IPS DF 6.9 (cell line): Measurements from ENCODE around the gene OR10T2.
"Not testable (repeated sequence)": the region's sequence is repeated elsewhere in the genome, so short reads cannot be mapped to it uniquely, and the experiment has no call there.

Experiments used
- DNase-seq: peaks from one replicate; pipeline ENCODE4 v3.0.0-alpha.2; 2013; ENCODE audit warnings: low read depth, low spot score
- H3K27ac ChIP-seq: one replicate; pipeline ENCODE4 v1.5.1; 2013; ENCODE audit warnings: low read length, control low read depth
- H3K27me3 ChIP-seq: 2 replicates; pipeline ENCODE4 v1.6.1; 2013; ENCODE audit warnings: mild to moderate bottlenecking, low read length; ENCODE audit not compliant: control insufficient read depth, insufficient read depth
- H3K36me3 ChIP-seq: 2 replicates; pipeline ENCODE4 v1.6.1; 2013; ENCODE audit warnings: low read length; ENCODE audit not compliant: control insufficient read depth, insufficient read depth
- H3K4me1 ChIP-seq: 2 replicates; pipeline ENCODE4 v1.6.1; 2013; ENCODE audit warnings: low read length; ENCODE audit not compliant: control insufficient read depth, insufficient read depth
- H3K4me3 ChIP-seq: 2 replicates; pipeline ENCODE4 v1.5.1; 2013; ENCODE audit warnings: mild to moderate bottlenecking, low read length
- H3K9me3 ChIP-seq: 2 replicates; pipeline ENCODE4 v1.6.1; 2013; ENCODE audit warnings: low read length, inconsistent platforms; ENCODE audit not compliant: control insufficient read depth, insufficient read depth
- WGBS: extraction: QIAGEN DNeasy Blood & Tissue Kit; methylation state at CpG from one replicate; pipeline ENCODE4 v1.1.7; 2013; ENCODE audit warnings: mixed read lengths, missing lambda C conversion rate; ENCODE audit not compliant: insufficient read length, insufficient coverage; 5-methylcytosine and 5-hydroxymethylcytosine counted together

OR10T2 gene

GRCh38 chr1:158396646-158397045 lies 2.6 kb downstream of the OR10T2 start:
- DNase-seq = no peak
- H3K27ac ChIP-seq = no peak overlapping the region
- H3K27me3 ChIP-seq = no peaks in the 10 kb centered on the region
- H3K4me3 ChIP-seq = no peak overlapping the region
- no peaks in the 10 kb centered on the region for H3K9me3 ChIP-seq
- no peaks in the 10 kb centered on the region for H3K36me3 ChIP-seq
- no CpG with 5 or more reads among the region's 3 CpGs for WGBS
- no peaks in the 10 kb centered on the region for H3K4me1 ChIP-seq

GRCh38 chr1:158393476-158393875 lies 5.8 kb downstream of the OR10T2 start:
- H3K27me3 ChIP-seq = no peaks in the 10 kb centered on the region
- H3K27ac ChIP-seq = no peak overlapping the region
- H3K4me3 ChIP-seq = no peak overlapping the region
- H3K9me3 ChIP-seq = no peaks in the 10 kb centered on the region
- no peak for DNase-seq
- H3K36me3 ChIP-seq = no peaks in the 10 kb centered on the region
- H3K4me1 ChIP-seq = no peaks in the 10 kb centered on the region
- WGBS = no CpG with 5 or more reads among the region's 5 CpGs

- Histone ChIP-seq H3K27ac (no peak overlapping the region), H3K4me1 (no peaks in the 10 kb centered on the region), H3K36me3 (no peaks in the 10 kb centered on the region)
Observed at GRCh38 chr1:158391099-158391498, 8.2 kb downstream of the OR10T2 start.

GRCh38 chr1:158390331-158390730 lies 8.9 kb downstream of the OR10T2 start:
- H3K27ac ChIP-seq = no peak overlapping the region

More at GRCh38 chr1:158391099-158391498, 8.2 kb downstream of the OR10T2 start:
- Histone ChIP-seq H3K27me3 (no peaks in the 10 kb centered on the region), H3K4me3 (no peak overlapping the region), H3K9me3 (no peaks in the 10 kb centered on the region)
- DNase-seq = no peak

GRCh38 chr1:158374860-158375259 lies 24.4 kb downstream of the OR10T2 start:
- Histone ChIP-seq H3K36me3 (no peaks in the 10 kb centered on the region), H3K4me3 (no peak overlapping the region), H3K9me3 (no peaks in the 10 kb centered on the region), H3K27ac (no peak overlapping the region), H3K4me1 (no peaks in the 10 kb centered on the region), H3K27me3 (no peaks in the 10 kb centered on the region)
- no CpG with 5 or more reads among the region's 1 CpG for whole genome bisulfite sequencing
- DNase-seq = no peak

More at GRCh38 chr1:158390331-158390730, 8.9 kb downstream of the OR10T2 start:
- H3K36me3 ChIP-seq = no peaks in the 10 kb centered on the region
- H3K4me3 ChIP-seq = no peak overlapping the region
- no peaks in the 10 kb centered on the region for H3K4me1 ChIP-seq
- H3K27me3 ChIP-seq = no peaks in the 10 kb centered on the region
- WGBS = no CpG with 5 or more reads among the region's 1 CpG
- DNase-seq = no peak
- H3K9me3 ChIP-seq = no peaks in the 10 kb centered on the region

- H3K9me3 ChIP-seq, DNase-seq: not testable (repeated sequence)
- no CpG with 5 or more reads among the region's 25 CpGs for WGBS
Observed at GRCh38 chr1:158374101-158374500, 25.2 kb downstream of the OR10T2 start.

GRCh38 chr1:158371188-158371953 lies 27.9 kb downstream of the OR10T2 start:
- no peaks in the 10 kb centered on the region for H3K4me1 ChIP-seq
- no peak overlapping the region for H3K4me3 ChIP-seq
- H3K9me3 ChIP-seq = no peaks in the 10 kb centered on the region
- no peak for DNase-seq
- no peaks in the 10 kb centered on the region for H3K36me3 ChIP-seq
- no peak overlapping the region for H3K27ac ChIP-seq
- H3K27me3 ChIP-seq = no peaks in the 10 kb centered on the region
- WGBS = no CpG with 5 or more reads among the region's 6 CpGs

More at GRCh38 chr1:158374101-158374500, 25.2 kb downstream of the OR10T2 start:
- not testable (repeated sequence) for H3K36me3 ChIP-seq, H3K27me3 ChIP-seq, H3K27ac ChIP-seq, H3K4me3 ChIP-seq, H3K4me1 ChIP-seq

GRCh38 chr1:158366783-158367182 lies 32.5 kb downstream of the OR10T2 start:
- Histone ChIP-seq H3K27me3 (no peaks in the 10 kb centered on the region), H3K4me1 (no peaks in the 10 kb centered on the region), H3K27ac (no peak overlapping the region), H3K36me3 (no peaks in the 10 kb centered on the region), H3K4me3 (no peak overlapping the region), H3K9me3 (no peaks in the 10 kb centered on the region)
- no peak for DNase-seq

GRCh38 chr1:158362941-158363340 lies 36.3 kb downstream of the OR10T2 start:
- Histone ChIP-seq H3K27me3 (no peaks in the 10 kb centered on the region), H3K4me1 (no peaks in the 10 kb centered on the region), H3K4me3 (no peak overlapping the region), H3K36me3 (no peaks in the 10 kb centered on the region), H3K27ac (no peak overlapping the region), H3K9me3 (no peaks in the 10 kb centered on the region)
- DNase-seq = no peak
- WGBS = no CpG with 5 or more reads among the region's 1 CpG

- WGBS = no CpG with 5 or more reads among the region's 1 CpG
- no peaks in the 10 kb centered on the region for H3K4me1 ChIP-seq
- no peak for DNase-seq
- no peaks in the 10 kb centered on the region for H3K9me3 ChIP-seq
- no peaks in the 10 kb centered on the region for H3K36me3 ChIP-seq
- no peak overlapping the region for H3K27ac ChIP-seq
- no peak overlapping the region for H3K4me3 ChIP-seq
- H3K27me3 ChIP-seq = no peaks in the 10 kb centered on the region
Observed at GRCh38 chr1:158362482-158362881, 36.8 kb downstream of the OR10T2 start.

- no peaks in the 10 kb centered on the region for H3K36me3 ChIP-seq
Observed at GRCh38 chr1:158357441-158357840, 41.8 kb downstream of the OR10T2 start.

More at GRCh38 chr1:158357441-158357840, 41.8 kb downstream of the OR10T2 start:
- Histone ChIP-seq H3K4me1 (no peaks in the 10 kb centered on the region), H3K4me3 (no peak overlapping the region), H3K27ac (no peak overlapping the region), H3K27me3 (no peaks in the 10 kb centered on the region), H3K9me3 (no peaks in the 10 kb centered on the region)
- DNase-seq = no peak
- no CpG with 5 or more reads among the region's 1 CpG for WGBS
